ENCODE measurements around the gene ASAP3.

- TF ChIP-seq POLR2A (IDR thresholded peaks at IDR 0.05) (no peak), CTCF (IDR thresholded peaks at IDR 0.05) (no peak)
Observed at GRCh38 chr1:23416964-23417363, 67.0 kb downstream of the ASAP3 start.
